Astrocyte (in vitro differentiated cells and primary cell): ENCODE measurements around the gene CRYBG2. TPM values are rescaled to one million over a fixed set of nuclear protein-coding genes. Genes with fewer than 3 reads are reported as not detected.
A peak's percentile ranks its signal among the peaks of the same experiment; 100 is the strongest.

Experiments used
- DNase-seq: peaks from one replicate; pipeline ENCODE4 v3.0.0-alpha.2; 2010; ENCODE audit warnings: low read depth
- FAIRE-seq: peaks from 2 replicates; lab custom pipeline; 2011; peaks lifted over from hg19 to GRCh38; lab: Jason Lieb, UNC
- H2AFZ ChIP-seq: 2 replicates; pipeline ENCODE4 v1.6.0; 2012; ENCODE audit warnings: low read depth, low read length, inconsistent platforms
- H3K27ac ChIP-seq: 2 replicates; pipeline ENCODE4 v1.5.1; 2011; ENCODE audit warnings: low read depth, low read length, inconsistent platforms
- H3K27me3 ChIP-seq: 2 replicates; pipeline ENCODE4 v1.6.0; 2011; ENCODE audit warnings: low read length, inconsistent platforms; ENCODE audit not compliant: insufficient read depth
- H3K36me3 ChIP-seq: 2 replicates; pipeline ENCODE4 v1.5.1; 2011; ENCODE audit warnings: low read length, inconsistent platforms; ENCODE audit not compliant: insufficient read depth
- H3K4me1 ChIP-seq: 2 replicates; pipeline ENCODE4 v1.5.1; 2011; ENCODE audit warnings: low read length, inconsistent platforms; ENCODE audit not compliant: insufficient read depth
- H3K4me2 ChIP-seq: 2 replicates; pipeline ENCODE4 v1.6.0; 2012; ENCODE audit warnings: low read length, inconsistent platforms
- H3K4me3 ChIP-seq: 2 replicates; pipeline ENCODE4 v1.5.1; 2011; ENCODE audit warnings: low read depth, mild to moderate bottlenecking, low read length, inconsistent platforms; ENCODE audit not compliant: insufficient read depth
- H3K79me2 ChIP-seq: 2 replicates; pipeline ENCODE4 v1.6.0; 2012; ENCODE audit warnings: mild to moderate bottlenecking, low read length, inconsistent platforms; ENCODE audit not compliant: insufficient read depth
- H3K9ac ChIP-seq: 2 replicates; pipeline ENCODE4 v1.6.0; 2012; ENCODE audit warnings: mild to moderate bottlenecking, low read length, inconsistent platforms
- H3K9me3 ChIP-seq: 2 replicates; pipeline ENCODE4 v1.5.1; 2012; ENCODE audit warnings: low read depth, mild to moderate bottlenecking, low read length, inconsistent platforms; ENCODE audit not compliant: insufficient read depth
- H4K20me1 ChIP-seq: 2 replicates; pipeline ENCODE4 v1.6.0; 2012; ENCODE audit warnings: low read length, inconsistent platforms; ENCODE audit not compliant: insufficient read depth
- H3K27ac Mint-ChIP-seq: one replicate; pipeline ENCODE4 v1.8.0; 2021; ENCODE audit warnings: mild to moderate bottlenecking, mixed read lengths; ENCODE audit not compliant: unreplicated experiment
- H3K27me3 Mint-ChIP-seq: one replicate; pipeline ENCODE4 v1.8.0; 2021; ENCODE audit warnings: low read depth, mixed read lengths; ENCODE audit not compliant: unreplicated experiment
- H3K36me3 Mint-ChIP-seq: one replicate; pipeline ENCODE4 v1.8.0; 2021; ENCODE audit warnings: low read depth, mixed read lengths; ENCODE audit not compliant: unreplicated experiment
- H3K4me1 Mint-ChIP-seq: one replicate; pipeline ENCODE4 v1.8.0; 2021; ENCODE audit warnings: low read depth, mixed read lengths; ENCODE audit not compliant: unreplicated experiment
- H3K4me3 Mint-ChIP-seq: one replicate; pipeline ENCODE4 v1.8.0; 2021; ENCODE audit warnings: mild to moderate bottlenecking, moderate library complexity, mixed read lengths; ENCODE audit not compliant: unreplicated experiment
- H3K9me3 Mint-ChIP-seq: one replicate; pipeline ENCODE4 v1.8.0; 2021; ENCODE audit warnings: mild to moderate bottlenecking, mixed read lengths; ENCODE audit not compliant: unreplicated experiment
- CTCF ChIP-seq: IDR thresholded peaks from 2 replicates; pipeline ENCODE4 v1.5.1; 2011; ENCODE audit warnings: low read depth, mild to moderate bottlenecking, inconsistent platforms, low read length, moderate library complexity; ENCODE audit not compliant: insufficient read depth
- EZH2 ChIP-seq: IDR thresholded peaks from 2 replicates; pipeline ENCODE4 v1.6.1; 2012; ENCODE audit warnings: mild to moderate bottlenecking, low read length, inconsistent platforms; ENCODE audit not compliant: insufficient read depth
- total RNA-seq: library from RNA; stranded (reverse); gene quantifications from 2 replicates; pipeline ENCODE4 v1.2.1, GENCODE V29; 2021

Gene CRYBG2
- total RNA-seq, 1 donor from 2014 or later = 5.3 TPM

- H4K20me1 ChIP-seq = no peaks in the 10 kb centered on the region
- DNase-seq (no peak), FAIRE-seq (no peak)
- peaks cover 9% of the 10 kb centered on the region for H3K4me1 Mint-ChIP-seq
- H3K9me3 Mint-ChIP-seq = no peaks in the 10 kb centered on the region
- no peak overlapping the region for H3K4me2 ChIP-seq
- no peaks in the 10 kb centered on the region for H3K36me3 ChIP-seq
- H3K9ac ChIP-seq = no peak overlapping the region
- H2AFZ ChIP-seq = no peak overlapping the region
- no peaks in the 10 kb centered on the region for H3K27me3 ChIP-seq
- no peak overlapping the region for H3K27ac Mint-ChIP-seq
- H3K79me2 ChIP-seq = no peaks in the 10 kb centered on the region
- no peaks in the 10 kb centered on the region for H3K9me3 ChIP-seq
- TF ChIP-seq CTCF = no peak
- no peak for TF ChIP-seq EZH2
- H3K4me3 ChIP-seq = no peak overlapping the region
- H3K4me1 ChIP-seq = peaks cover 17% of the 10 kb centered on the region
- peaks cover 3% of the 10 kb centered on the region for H3K27me3 Mint-ChIP-seq
- H3K27ac ChIP-seq = no peak overlapping the region
- no peaks in the 10 kb centered on the region for H3K36me3 Mint-ChIP-seq
- H3K4me3 Mint-ChIP-seq = no peak overlapping the region
These were observed 30.1 kb upstream of the CRYBG2 start for GRCh38 chr1:26384076-26384475.

DNA sequence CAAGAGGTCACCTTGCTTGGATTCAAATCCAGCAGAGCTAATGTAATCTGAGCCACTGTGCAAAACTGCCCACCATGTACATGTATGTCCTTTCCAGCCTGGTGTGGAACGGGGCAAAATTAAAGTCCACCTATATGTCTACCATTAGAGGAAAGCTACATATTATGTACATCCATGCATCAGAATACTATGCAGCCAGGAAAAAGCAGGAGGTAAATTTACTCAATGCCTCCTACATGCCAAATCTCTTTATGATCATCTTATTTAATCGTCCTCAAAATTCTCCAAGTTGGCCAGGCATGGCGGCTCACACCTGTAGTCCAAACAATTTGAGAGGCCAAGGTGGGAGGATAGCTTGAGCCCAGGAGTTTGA is 24.9 kb upstream of the CRYBG2 start:
- TF ChIP-seq EZH2 = no peak
- no peak for TF ChIP-seq CTCF
- no peaks in the 10 kb centered on the region for H3K9me3 Mint-ChIP-seq
- Histone ChIP-seq H3K9ac (no peak overlapping the region), H3K27me3 (no peaks in the 10 kb centered on the region), H3K4me2 (peak overlapping the region; percentile 74), H3K9me3 (no peaks in the 10 kb centered on the region), H3K79me2 (no peaks in the 10 kb centered on the region), H3K36me3 (no peaks in the 10 kb centered on the region), H3K4me3 (no peak overlapping the region), H3K27ac (peak overlapping the region; percentile 84), H4K20me1 (no peaks in the 10 kb centered on the region), H3K4me1 (peaks cover 16% of the 10 kb centered on the region), H2AFZ (no peak overlapping the region)
- H3K36me3 Mint-ChIP-seq = no peaks in the 10 kb centered on the region
- peaks cover 29% of the 10 kb centered on the region for H3K4me1 Mint-ChIP-seq
- no peak overlapping the region for H3K4me3 Mint-ChIP-seq
- no peak overlapping the region for H3K27ac Mint-ChIP-seq
- H3K27me3 Mint-ChIP-seq = no peaks in the 10 kb centered on the region
- no peak for FAIRE-seq
- DNase-seq = no peak

GRCh38 chr1:26378088-26378878 is 24.4 kb upstream of the CRYBG2 start:
- H2AFZ ChIP-seq = peak overlapping the region; percentile 31
- H3K36me3 ChIP-seq = no peaks in the 10 kb centered on the region
- H3K79me2 ChIP-seq = no peaks in the 10 kb centered on the region
- no peaks in the 10 kb centered on the region for H3K27me3 Mint-ChIP-seq
- H4K20me1 ChIP-seq = no peaks in the 10 kb centered on the region
- DNase-seq = peak; percentile 99
- no peaks in the 10 kb centered on the region for H3K9me3 ChIP-seq
- peaks cover 34% of the 10 kb centered on the region for H3K4me1 Mint-ChIP-seq
- peaks cover 20% of the 10 kb centered on the region for H3K4me1 ChIP-seq
- no peak overlapping the region for H3K4me3 Mint-ChIP-seq
- peak overlapping the region; percentile 74 for H3K4me2 ChIP-seq
- H3K9ac ChIP-seq = peak overlapping the region; percentile 51
- FAIRE-seq = peak; percentile 85
- TF ChIP-seq CTCF = no peak
- no peak for TF ChIP-seq EZH2
- H3K36me3 Mint-ChIP-seq = no peaks in the 10 kb centered on the region
- H3K27ac ChIP-seq = peak overlapping the region; percentile 84
- no peaks in the 10 kb centered on the region for H3K9me3 Mint-ChIP-seq
- H3K4me3 ChIP-seq = peak overlapping the region; percentile 18
- H3K27me3 ChIP-seq = no peaks in the 10 kb centered on the region
- H3K27ac Mint-ChIP-seq = peak overlapping the region; percentile 62
